ENCODE measurements around the gene UBE3C.
"Not testable (repeated sequence)": the region's sequence is repeated elsewhere in the genome, so short reads cannot be mapped to it uniquely, and the experiment has no call there.

Gene UBE3C

DNA sequence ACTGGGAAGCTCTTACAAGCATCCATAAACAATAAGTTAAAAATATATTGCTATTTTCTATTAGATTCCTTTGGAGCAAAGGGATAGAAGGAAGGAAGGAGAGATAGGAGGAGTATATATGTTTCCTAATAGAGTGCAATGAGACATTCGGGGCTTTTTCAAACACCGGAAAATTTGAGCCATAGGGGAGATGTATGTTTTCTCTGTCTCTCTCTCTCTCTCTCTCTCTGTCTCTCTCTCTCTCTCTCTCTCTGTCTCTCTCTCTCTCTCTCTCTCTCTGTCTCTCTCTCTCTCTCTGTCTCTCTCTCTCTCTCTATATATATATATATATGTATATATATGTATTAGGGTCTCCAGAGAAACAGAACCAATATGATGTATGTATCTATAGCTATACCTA, 7.9 kb upstream of the UBE3C start:
- DNase-seq (ENCODE audit: low read depth), result not testable (repeated sequence)

DNA sequence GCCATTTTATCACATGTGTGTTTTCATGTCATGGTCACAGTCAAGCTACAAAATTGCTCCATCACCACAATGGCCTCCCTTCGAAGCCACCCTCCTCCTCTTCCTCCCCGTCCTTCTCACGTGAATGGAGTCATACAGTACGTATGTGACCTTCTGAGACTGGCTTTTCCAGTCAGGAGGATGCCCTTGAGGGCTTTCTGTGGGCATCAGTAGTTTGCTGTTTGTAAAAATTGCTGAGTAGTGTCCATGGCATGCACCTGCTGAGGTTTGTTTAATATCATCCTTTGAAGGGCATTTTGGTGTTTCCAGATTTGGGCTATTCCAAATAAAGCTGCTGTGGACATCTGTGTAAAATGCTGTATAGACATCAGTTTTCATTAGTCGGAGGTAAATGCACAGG, 5.9 kb upstream of the UBE3C start:
- no peak for DNase-seq (ENCODE audit: low read depth)

DNA sequence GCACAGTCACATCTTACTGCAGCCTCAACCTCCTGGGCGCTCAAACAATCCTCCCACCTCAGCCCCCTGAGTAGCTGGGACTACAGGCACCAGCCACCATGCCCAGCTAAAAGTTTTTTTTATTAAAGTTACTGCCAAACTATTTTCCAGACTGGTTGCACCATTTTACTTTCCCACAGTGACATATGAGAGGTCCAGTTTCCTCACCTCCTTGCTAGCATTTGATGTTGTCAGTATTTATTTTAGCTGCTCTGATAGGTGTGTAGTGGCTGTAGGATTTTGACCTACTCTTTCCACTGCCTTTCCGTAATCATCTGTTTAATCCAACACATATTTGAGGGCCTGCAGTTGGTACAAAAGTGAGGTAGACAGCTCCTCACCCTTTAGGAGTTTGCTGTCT, 5.4 kb upstream of the UBE3C start:
- DNase-seq (ENCODE audit: low read depth), result no peak

DNA sequence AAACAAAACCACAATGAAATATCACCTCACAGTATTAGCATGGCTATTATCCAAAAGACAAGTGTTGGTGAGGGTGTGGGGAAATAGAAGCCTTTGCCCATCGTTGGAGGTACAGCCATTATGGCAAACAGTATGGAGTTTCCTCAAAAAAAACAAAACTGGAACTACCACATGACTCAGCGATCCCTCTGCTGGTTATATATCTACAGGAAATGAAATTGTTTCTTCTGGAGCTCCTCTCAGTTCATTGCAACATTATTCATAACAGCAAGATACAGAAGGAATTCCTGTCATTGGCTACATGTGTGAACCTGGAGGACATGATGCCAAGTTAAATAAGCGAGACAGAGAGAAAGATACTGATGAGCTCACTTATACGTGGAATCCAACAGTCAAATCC, 2.4 kb upstream of the UBE3C start:
- DNase-seq (ENCODE audit: low read depth), result no peak

DNA sequence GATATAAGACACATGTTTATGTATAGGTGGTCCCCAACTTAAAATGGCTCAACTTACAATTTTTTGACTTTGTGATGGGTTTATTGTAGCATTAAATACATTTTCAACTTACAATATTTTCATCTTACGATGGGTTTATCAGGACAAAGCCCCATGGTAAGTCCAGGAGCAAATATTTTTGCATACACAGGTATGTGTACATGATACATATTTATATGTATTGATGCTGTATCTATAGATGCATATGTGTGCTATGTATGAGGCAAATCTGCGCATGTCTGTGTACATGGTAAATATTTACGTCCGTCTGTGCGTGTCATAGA, 664 bp upstream of the UBE3C start:
- no peak for DNase-seq (ENCODE audit: low read depth)

DNA sequence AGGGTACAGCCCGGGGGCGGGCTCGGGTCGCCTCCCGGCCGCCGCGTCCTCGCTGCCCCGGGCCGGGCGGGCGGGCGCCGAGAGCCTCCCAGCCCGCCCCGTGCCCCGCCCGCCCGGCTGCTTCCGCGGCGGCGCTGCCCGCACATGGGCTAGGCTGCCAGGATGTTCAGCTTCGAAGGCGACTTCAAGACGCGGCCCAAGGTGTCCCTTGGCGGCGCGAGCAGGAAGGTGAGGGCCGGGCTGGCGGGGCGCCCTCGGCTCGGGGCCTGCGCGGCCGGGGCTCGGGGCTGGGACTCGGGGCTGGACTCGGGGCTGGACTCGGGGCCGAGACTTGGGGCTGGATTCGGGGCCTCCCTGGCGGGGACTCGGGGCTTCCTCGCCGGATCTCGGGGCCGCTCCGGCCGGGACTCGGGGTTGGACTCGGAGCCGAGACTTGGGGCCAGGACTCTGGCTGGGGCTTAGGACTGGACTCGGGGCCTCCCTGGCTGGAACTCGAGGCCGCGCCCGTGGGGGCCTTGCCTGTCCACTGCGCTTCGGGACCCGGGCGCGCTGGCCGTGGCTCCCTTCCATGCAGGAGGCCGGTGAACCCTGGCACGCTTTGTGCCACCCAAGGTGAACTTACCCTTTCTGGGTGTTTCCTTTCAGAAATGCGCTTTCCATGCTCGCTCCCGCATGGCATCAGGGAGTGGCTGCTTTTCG, 534 bp downstream of the UBE3C start:
- no peak for DNase-seq (ENCODE audit: low read depth)

DNA sequence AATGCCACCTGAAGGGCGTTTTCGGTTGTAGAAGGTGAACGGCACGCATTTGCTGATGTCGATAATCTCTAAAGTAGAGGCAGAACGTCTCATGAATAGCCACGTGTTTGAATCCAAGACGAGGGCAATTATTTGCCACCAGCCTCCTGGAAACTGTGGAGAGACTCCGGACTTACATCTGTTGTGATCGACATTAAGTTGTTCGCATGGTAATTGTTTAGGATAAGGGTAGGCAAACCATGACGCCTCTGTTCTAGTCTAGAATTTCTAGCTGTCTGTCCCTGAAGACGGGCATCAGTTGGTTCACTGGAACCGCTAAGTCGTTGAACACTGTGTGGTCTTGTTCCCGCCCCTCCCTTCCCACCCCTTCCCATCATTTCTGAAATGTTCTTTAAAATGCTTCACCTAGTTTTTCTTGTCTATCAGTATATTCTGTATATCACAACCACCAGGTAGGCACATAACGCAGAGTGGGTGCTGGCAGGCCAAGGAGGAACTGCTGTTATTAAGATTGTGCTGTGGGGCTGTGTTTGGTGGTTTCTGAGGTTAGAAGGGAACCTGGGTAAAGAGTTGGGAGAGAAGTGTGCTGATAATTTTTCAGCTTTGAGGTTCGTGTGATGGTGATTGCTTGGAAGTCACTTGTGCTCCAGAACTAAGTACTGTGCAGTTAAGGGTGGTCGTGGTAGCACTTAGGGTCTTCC, 1.2 kb downstream of the UBE3C start:
- DNase-seq (ENCODE audit: low read depth), result no peak

DNA sequence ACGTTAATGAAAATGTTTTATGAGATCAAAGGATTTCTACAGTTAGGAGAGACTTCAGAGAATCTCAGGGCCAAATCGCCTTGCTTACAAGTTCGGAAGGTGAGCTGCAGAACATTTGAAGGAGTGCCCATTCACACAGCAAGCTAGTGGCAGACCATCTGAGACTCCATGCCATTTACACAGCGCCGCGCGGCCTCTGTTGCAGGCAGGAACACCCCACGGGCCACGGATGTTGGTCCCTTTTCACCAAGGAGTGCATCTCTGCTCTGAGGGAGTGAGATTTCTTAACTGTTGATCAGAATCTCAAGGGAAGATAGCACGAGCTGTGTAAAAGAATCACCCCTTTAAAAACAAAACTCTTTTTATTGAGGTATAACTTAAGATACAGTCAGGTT, 1.8 kb downstream of the UBE3C start:
- no peak for DNase-seq (ENCODE audit: low read depth)

DNA sequence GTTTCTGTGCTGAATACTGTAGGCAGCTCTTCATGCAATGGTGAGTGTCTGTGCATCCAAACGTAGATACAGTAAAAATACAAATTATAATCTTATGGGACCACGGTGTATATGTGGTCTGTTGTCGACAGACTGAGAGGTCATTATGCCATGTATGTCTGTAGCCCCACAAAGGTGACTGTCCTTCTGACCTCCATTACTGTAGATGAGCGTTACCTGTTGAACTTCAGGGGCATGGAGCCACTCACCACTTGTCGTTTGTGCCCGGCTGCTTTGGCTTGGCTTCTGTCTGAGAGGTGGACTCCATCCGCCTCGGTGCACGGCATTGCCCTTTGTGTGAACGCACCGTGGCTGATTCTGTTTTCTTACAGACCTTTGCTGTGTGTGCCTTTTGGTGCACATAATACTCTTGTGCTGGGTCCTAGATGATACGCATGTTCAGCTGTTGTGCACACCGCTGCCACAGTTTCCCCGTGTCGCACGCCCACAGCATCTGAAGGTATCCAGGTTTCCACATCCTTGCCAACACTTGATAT, 2.9 kb downstream of the UBE3C start:
- no peak for DNase-seq (ENCODE audit: low read depth)

DNA sequence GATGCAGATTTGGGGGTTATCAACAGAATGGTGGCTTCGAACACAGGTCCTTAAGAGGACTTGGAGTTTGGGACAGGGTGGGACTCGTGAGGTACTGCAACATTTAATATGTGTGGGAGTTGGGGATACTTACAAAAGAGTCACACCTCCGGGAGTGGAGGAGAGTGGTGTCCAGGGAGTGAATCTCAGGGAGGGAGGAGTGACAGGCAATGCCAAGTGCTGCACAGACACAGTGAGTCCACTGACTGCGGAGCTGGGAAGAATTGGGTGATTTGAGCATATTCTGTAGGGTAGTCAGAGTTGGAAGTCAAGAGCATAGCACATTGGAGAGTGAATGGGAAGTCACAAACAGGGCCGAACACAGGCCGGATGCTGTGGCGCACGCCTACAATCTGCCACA, 5.1 kb downstream of the UBE3C start:
- DNase-seq (ENCODE audit: low read depth), result no peak

DNA sequence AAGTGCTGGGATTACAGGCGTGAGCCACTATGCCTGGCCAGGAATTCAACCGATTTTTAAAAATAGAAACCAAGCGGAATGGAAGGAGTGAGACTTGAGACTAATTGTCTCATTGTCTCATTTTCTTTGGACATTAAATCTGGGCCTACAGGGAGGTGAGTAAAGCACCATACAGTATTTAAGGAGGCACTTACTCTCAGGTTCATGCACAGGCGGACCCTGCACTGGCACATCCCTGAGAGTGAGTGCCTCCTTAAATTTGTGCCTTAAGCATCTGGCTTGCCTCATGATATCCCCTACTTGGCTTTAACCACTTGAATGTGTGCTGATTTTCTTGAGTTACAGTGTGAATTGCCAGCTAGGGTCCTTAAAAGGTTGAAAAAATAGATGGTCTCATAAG, 10.6 kb downstream of the UBE3C start:
- no peak for DNase-seq (ENCODE audit: low read depth)

DNA sequence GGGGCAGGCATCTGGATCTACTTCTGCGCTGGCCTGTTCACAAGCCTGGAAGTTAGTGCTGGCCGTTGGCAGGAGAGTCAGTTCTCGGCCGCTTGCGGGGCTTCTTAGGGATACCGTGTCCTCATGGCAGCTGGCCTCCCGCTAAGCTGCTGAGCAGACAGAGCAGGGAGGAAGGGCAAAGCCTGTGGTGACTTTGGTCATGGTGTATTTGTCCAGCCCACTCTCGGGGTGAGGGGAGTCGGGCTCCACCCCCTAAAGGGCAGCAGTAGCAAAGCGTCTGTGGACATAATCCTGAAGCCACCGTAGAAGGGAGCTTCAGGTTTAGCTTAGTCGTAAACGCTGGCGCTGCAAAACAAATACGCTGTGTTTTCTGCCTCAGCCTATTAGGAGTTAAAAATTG, 12.2 kb downstream of the UBE3C start:
- DNase-seq (ENCODE audit: low read depth), result no peak

DNA sequence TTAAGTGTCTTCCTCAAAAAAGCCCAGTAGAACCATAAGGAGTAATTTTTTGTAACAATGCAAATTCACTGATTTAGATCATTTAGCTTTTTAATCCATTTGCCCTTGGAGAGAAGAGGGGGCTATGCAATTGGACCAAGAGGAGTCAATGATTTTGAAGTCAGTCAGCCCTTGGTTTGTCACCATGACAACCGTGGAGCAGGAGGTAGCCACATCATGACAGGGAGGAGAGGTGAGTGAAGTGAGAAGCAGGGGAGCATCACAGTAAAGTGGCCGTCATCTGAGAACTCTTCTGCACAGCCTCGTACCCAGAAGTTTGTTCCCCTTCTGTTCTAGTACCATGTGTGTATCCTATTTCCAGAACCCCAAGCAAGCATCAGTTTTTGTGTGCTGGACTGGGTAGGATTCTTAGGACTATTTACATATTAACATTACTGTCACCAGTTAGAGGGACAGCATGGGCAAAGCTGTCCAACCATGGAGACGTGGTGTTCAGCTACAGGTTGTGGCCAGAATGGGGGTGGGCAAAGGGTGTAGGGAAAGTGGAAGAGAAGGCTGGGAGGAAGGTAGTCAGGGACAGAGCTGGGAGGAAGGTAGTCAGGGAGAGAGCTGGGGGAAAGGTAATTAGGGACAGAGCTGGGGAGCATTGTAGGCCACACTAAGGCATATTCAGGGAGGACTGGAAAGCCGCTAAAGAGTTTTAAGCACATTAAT, 13.1 kb downstream of the UBE3C start:
- DNase-seq (ENCODE audit: low read depth), result no peak

DNA sequence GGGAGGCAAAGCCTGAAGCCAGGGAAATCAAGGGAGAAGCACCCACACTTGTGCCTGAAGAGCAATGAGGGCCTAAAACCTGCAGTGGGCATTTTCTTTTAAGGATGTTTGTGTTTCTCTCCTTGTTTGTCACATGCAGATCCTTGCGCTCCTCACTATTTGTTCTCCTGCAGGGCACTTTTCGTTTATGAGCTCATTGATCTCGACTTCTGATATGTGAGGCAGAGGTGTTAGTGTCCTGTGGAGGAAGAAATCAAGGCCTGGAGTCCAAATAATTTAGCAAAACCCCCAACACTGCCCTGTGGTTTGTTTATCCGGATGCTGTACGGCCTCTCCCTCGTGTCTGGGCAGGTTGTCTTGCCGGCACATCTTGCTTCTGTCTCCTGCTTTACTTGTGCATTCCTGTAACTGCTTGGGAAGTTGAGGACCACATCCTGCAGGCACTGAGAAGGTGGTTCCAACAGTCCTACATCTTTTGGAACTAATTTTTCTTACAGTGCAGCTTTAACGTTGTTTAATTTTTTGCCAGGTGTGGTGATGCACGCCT, 13.7 kb downstream of the UBE3C start:
- DNase-seq (ENCODE audit: low read depth), result no peak

DNA sequence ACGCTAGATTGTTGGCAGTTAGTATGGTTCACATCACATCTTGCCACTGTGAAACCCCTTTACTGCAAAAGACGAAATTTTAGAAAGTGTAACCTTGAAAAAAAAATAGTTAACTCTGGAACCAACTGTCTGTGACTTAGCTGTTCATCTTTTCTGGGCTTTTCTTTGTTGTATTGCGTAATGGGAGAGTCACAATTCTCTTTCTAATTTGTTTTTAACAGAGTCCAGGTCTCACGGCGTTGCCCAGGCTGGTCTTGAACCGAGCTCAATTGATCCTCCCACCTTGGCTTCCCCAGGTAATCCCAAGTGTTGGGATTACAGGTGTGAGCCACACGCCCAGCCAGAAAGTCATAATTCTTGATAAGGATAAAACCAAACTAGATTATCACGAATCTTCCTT, 14.5 kb downstream of the UBE3C start:
- no peak for DNase-seq (ENCODE audit: low read depth)

DNA sequence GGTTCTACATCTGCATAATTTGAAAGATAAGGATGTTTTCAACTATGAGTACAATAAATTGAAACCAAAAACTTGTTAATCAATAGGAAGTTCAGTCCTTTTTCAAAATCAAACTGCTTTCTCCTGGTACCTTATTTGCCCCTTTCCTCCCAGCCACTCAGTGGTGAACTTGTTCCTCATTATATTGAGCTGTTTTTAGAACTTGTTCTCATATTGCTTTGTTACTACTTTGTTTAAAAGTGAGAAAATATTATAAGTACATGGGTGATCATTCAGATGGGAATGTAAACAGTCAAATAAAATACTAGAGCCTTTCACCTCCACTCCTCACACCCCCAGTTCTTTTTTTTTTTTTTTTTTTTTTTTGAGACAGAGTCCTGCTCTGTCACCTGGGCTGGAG, 17.2 kb downstream of the UBE3C start:
- no peak for DNase-seq (ENCODE audit: low read depth)

DNA sequence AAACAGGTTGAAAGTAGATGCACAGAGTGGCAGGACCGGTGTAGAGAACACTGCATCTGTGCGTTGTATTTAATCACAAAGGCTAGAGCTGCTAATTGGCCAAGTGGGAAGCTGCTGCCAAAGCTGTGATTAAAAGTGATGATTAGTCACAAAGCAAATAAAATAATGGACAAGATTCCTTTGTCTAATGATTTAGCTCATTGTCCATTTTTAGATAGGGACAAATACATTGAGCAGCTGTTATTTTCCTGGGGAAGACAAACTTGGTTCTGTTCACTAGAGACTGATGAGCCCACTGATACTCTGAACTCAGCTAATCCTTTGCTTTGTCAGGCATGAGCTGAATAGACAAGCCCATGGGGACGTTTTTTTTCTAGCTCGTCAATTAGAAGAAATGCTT, 19.7 kb downstream of the UBE3C start:
- DNase-seq (ENCODE audit: low read depth), result no peak

DNA sequence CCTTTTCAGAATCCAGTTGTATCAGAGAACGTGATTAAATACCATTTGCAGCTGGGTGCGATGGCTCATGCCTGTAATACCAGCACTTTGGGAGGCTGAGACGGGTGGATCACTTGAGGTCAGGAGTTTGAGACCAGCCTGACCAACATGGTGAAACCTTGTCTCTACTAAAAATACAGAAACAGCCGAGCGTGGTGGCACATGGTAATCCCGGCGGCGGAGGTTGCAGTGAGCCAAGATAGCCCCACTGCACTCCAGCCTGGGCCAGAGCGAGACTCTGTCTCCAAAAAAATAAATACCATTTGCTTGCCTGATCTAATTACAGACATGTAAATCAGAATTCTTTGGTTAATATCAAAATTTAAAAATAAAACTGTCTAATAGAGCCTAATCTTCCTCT, 20.8 kb downstream of the UBE3C start:
- DNase-seq (ENCODE audit: low read depth), result not testable (repeated sequence)

DNA sequence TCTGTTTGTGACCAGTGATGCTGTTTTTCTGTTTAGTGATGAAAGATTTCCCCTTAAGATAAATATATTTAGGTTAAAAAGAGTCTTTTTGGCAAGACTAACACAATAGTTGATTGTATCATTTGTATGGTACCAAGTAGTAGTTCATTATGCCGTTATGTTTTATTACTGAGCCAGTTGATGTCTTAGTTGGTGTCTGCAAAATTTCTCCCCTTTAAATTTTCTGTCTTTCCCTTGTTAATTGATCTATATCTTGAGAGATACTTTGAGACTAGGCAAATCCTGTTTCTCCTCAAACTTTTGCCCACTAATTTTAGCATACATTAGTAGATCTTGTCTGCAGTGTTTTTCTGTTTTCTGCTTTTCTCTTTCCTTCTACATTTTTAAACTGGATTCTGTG, 21.7 kb downstream of the UBE3C start:
- no peak for DNase-seq (ENCODE audit: low read depth)

DNA sequence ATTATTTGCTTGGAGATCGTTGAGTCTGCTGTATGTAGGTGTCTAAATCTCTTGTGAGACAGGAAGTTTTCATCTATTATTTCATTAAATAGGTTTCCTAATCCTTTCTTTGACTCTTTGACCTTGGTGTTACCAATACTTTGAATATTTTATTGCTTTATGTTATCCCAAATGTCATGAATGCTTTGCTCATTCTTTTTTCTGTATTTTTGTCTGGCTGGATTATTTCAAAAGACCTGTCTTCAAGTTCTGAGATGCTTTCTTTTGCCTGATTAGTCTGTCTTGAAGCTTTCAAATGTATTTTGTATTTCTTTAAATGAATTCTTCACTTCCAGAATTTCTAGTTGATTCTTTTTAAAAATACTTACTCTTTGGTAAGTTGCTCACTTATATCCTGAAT, 27.3 kb downstream of the UBE3C start:
- DNase-seq (ENCODE audit: low read depth), result no peak

DNA sequence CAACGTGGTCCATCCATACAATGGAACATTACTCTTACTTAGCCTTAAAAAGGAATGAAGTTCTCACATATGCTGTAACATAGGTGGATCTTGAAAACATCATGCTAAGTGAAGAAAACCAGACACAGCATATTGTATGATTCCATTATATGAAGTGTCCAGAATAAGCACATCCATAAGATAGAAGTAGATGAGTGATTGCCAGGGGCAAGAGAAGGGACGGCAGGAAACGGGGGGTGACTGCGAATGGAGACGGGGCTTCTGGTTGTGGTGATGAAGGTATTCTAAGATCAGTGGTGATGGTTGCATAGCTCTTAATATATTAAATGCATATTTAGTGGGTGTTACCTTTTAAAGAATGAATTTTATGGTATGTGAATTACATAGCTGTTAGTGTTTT, 29.8 kb downstream of the UBE3C start:
- no peak for DNase-seq (ENCODE audit: low read depth)

DNA sequence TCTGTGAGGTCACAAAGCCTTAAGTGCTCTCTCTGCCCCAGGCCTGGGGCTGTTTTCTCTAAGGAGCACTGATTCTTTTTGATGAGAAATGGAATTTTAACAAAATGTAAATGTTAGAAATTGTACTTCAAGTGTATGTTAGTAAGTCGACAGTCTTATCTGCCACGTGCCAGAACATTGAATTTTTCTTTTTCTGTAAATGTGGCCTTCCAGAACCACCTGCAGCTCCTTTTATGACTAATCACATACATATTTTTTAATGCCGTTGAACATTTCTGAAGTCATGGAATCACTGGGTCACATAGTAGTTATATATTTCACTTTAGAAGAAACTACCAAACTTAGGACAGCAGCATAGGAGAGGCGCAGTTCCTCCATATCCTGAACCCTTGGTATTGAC, 38.0 kb downstream of the UBE3C start:
- DNase-seq (ENCODE audit: low read depth), result no peak

DNA sequence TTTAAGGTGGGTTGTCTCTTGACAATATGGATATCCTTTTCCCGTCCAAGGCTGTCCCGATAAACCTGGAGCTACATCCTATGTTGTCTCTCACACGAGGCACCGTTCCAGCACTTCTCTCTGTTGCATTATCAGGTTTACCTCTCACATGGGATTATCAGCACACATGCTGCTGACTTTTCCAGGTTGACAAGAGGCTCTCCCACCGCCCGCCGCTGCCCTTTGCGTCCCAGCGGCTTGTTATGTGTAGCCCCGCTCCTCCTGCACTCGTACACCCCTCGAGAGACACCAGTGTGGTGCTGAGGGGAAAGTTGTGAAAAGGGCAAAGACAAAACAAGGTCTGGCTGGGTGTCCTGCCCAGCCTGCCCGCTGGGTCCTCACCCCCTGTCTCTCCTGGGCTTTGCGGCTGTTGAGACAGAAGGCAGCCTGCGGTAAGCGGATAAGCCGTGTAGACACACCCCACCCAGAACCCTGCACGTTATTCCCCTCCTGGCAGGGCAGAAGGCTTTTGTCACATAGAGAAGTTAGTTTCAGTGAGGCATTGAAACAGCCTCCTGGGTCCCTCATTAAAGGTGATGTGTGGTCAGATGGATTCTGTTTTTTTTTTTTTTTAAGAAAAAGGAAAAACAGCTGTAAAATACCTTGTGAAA, 38.7 kb downstream of the UBE3C start:
- no peak for DNase-seq (ENCODE audit: low read depth)

All from CMK (cell line).